Neural progenitor cell (in vitro differentiated cells): ENCODE data around the gene ZNRF4. TPM values are rescaled to one million over a fixed set of nuclear protein-coding genes. Genes with fewer than 3 reads are reported as not detected.
"Not testable (repeated sequence)": the region's sequence is repeated elsewhere in the genome, so short reads cannot be mapped to it uniquely, and the experiment has no call there.

Source experiments
- DNase-seq: peaks from one replicate; pipeline ENCODE4 v3.0.0-alpha.2; 2016; ENCODE audit warnings: low spot score
- H2AFZ ChIP-seq: fragments of 200-600 bp; sonication (generic); replicated peaks from 2 replicates; pipeline ENCODE4 v1.6.1; 2016; ENCODE audit warnings: antibody characterized with exemption
- H3F3A ChIP-seq: fragments of 200-600 bp; sonication (generic); 2 replicates; pipeline ENCODE4 v1.6.1; 2016; ENCODE audit warnings: antibody characterized with exemption, low read depth
- H3K27ac ChIP-seq: fragments of 200-600 bp; sonication (generic); 2 replicates; pipeline ENCODE4 v1.5.1; 2016; ENCODE audit warnings: mild to moderate bottlenecking
- H3K27me3 ChIP-seq: fragments of 200-600 bp; sonication (generic); 2 replicates; pipeline ENCODE4 v1.6.1; 2016; ENCODE audit warnings: mild to moderate bottlenecking, moderate library complexity
- H3K36me3 ChIP-seq: fragments of 200-600 bp; sonication (generic); 2 replicates; pipeline ENCODE4 v1.5.1; 2016
- H3K4me1 ChIP-seq: fragments of 200-600 bp; sonication (generic); 2 replicates; pipeline ENCODE4 v1.6.1; 2016; ENCODE audit warnings: mixed run types
- H3K4me2 ChIP-seq: fragments of 200-600 bp; sonication (generic); 2 replicates; pipeline ENCODE4 v1.6.1; 2016
- H3K4me3 ChIP-seq: fragments of 200-600 bp; sonication (generic); 2 replicates; pipeline ENCODE4 v1.5.1; 2016
- H3K79me2 ChIP-seq: fragments of 200-600 bp; sonication (generic); 2 replicates; pipeline ENCODE4 v1.6.1; 2016; ENCODE audit warnings: low read depth
- H3K9ac ChIP-seq: fragments of 200-600 bp; sonication (generic); 2 replicates; pipeline ENCODE4 v1.6.1; 2016
- H3K9me3 ChIP-seq: fragments of 200-600 bp; sonication (generic); 2 replicates; pipeline ENCODE4 v1.5.1; 2016; ENCODE audit warnings: low read depth
- H4K20me1 ChIP-seq: fragments of 200-600 bp; sonication (generic); 2 replicates; pipeline ENCODE4 v1.6.1; 2016; ENCODE audit warnings: low read depth
- H3K27ac Mint-ChIP-seq: 3 replicates; pipeline ENCODE4 v1.8.0; 2021; ENCODE audit warnings: mixed read lengths
- H3K27me3 Mint-ChIP-seq: 2 replicates; pipeline ENCODE4 v1.8.0; 2022; ENCODE audit warnings: low read depth, mild to moderate bottlenecking, inconsistent platforms, moderate library complexity, mixed read lengths; ENCODE audit not compliant: insufficient read depth
- H3K36me3 Mint-ChIP-seq: 3 replicates; pipeline ENCODE4 v1.8.0; 2021; ENCODE audit warnings: mixed read lengths
- H3K4me1 Mint-ChIP-seq: 3 replicates; pipeline ENCODE4 v1.8.0; 2021; ENCODE audit warnings: mixed read lengths
- H3K4me3 Mint-ChIP-seq: 3 replicates; pipeline ENCODE4 v1.8.0; 2021; ENCODE audit warnings: mild to moderate bottlenecking, moderate library complexity, mixed read lengths
- H3K9me3 Mint-ChIP-seq: 3 replicates; pipeline ENCODE4 v1.8.0; 2020; ENCODE audit warnings: mixed read lengths
- CTCF ChIP-seq: fragments of 200-600 bp; sonication (generic); IDR thresholded peaks from 2 replicates; pipeline ENCODE4 v1.5.1; 2017; ENCODE audit warnings: antibody characterized with exemption, mild to moderate bottlenecking
- EZH2 ChIP-seq: fragments of 200-600 bp; sonication (generic); IDR thresholded peaks from 2 replicates; pipeline ENCODE4 v1.6.1; 2017; ENCODE audit warnings: antibody characterized with exemption, mild to moderate bottlenecking, moderate library complexity
- EZH2phosphoT487 ChIP-seq: fragments of 200-600 bp; sonication (generic); IDR thresholded peaks from 2 replicates; pipeline ENCODE4 v1.6.1; 2017; ENCODE audit warnings: antibody characterized with exemption
- total RNA-seq: library from RNA; depleted of rRNA; stranded (reverse); fragments of >200 nt; gene quantifications from 2 replicates; pipeline ENCODE4 v1.2.3, GENCODE V29; 2015; ENCODE audit warnings: low replicate concordance

The ZNRF4 gene
- total RNA-seq, 1 donor from 2014 or later, result not detected

GRCh38 chr19:5484398-5485285 lies 29.4 kb downstream of the ZNRF4 start:
- Histone ChIP-seq H3K4me3 (no peak overlapping the region), H4K20me1 (no peaks in the 10 kb centered on the region), H3K4me2 (peak overlapping the region; percentile 64), H3K27me3 (peaks cover 35% of the 10 kb centered on the region), H3K9me3 (no peaks in the 10 kb centered on the region), H3K4me1 (peaks cover 17% of the 10 kb centered on the region), H3K79me2 (no peaks in the 10 kb centered on the region), H3K36me3 (no peaks in the 10 kb centered on the region), H3F3A (peaks cover 35% of the 10 kb centered on the region), H3K9ac (no peak overlapping the region), H2AFZ (no peak overlapping the region), H3K27ac (no peak overlapping the region)
- peaks cover 8% of the 10 kb centered on the region for H3K9me3 Mint-ChIP-seq
- H3K4me3 Mint-ChIP-seq, result peak overlapping the region; percentile 28
- peaks cover 29% of the 10 kb centered on the region for H3K4me1 Mint-ChIP-seq
- no peaks in the 10 kb centered on the region for H3K36me3 Mint-ChIP-seq
- H3K27me3 Mint-ChIP-seq, result peaks cover 23% of the 10 kb centered on the region
- TF ChIP-seq EZH2 (no peak), CTCF (no peak), EZH2phosphoT487 (no peak)
- H3K27ac Mint-ChIP-seq, result peak overlapping the region; percentile 68
- peak; percentile 71 for DNase-seq

- H3K36me3 ChIP-seq, result no peaks in the 10 kb centered on the region
- H2AFZ ChIP-seq, result no peak overlapping the region
- no peak overlapping the region for H3K27ac ChIP-seq
- H3K4me1 ChIP-seq, result peaks cover 23% of the 10 kb centered on the region
- Mint-ChIP-seq H3K27ac (peak overlapping the region; percentile 68), H3K4me1 (peaks cover 34% of the 10 kb centered on the region), H3K4me3 (peak overlapping the region; percentile 28), H3K36me3 (no peaks in the 10 kb centered on the region), H3K9me3 (peaks cover 4% of the 10 kb centered on the region), H3K27me3 (peaks cover 24% of the 10 kb centered on the region)
- H3K27me3 ChIP-seq, result peaks cover 40% of the 10 kb centered on the region
- H3K4me3 ChIP-seq, result no peak overlapping the region
- no peak overlapping the region for H3K4me2 ChIP-seq
- H3F3A ChIP-seq, result peaks cover 35% of the 10 kb centered on the region
- no peak overlapping the region for H3K9ac ChIP-seq
- no peaks in the 10 kb centered on the region for H3K79me2 ChIP-seq
- no peak for DNase-seq
- H4K20me1 ChIP-seq, result no peaks in the 10 kb centered on the region
- no peaks in the 10 kb centered on the region for H3K9me3 ChIP-seq
- TF ChIP-seq EZH2 (no peak), EZH2phosphoT487 (no peak), CTCF (no peak)
Measured at GRCh38 chr19:5485286-5485636, 30.0 kb downstream of the ZNRF4 start.

GRCh38 chr19:5485658-5486057 lies 30.4 kb downstream of the ZNRF4 start:
- peaks cover 24% of the 10 kb centered on the region for H3K4me1 ChIP-seq
- Mint-ChIP-seq H3K27ac (peak overlapping the region; percentile 68), H3K27me3 (peaks cover 26% of the 10 kb centered on the region), H3K4me1 (peaks cover 38% of the 10 kb centered on the region), H3K4me3 (peak overlapping the region; percentile 28)
- H2AFZ ChIP-seq, H3K9me3 ChIP-seq, H3K4me2 ChIP-seq, H3K9ac ChIP-seq, H3K36me3 ChIP-seq, DNase-seq, H3K36me3 Mint-ChIP-seq, H3K79me2 ChIP-seq, H4K20me1 ChIP-seq, H3K4me3 ChIP-seq, H3K9me3 Mint-ChIP-seq, H3K27ac ChIP-seq: not testable (repeated sequence)
- peaks cover 35% of the 10 kb centered on the region for H3F3A ChIP-seq
- H3K27me3 ChIP-seq, result peaks cover 44% of the 10 kb centered on the region

- no peaks in the 10 kb centered on the region for H3K36me3 ChIP-seq
- TF ChIP-seq EZH2phosphoT487 (no peak), EZH2 (no peak), CTCF (no peak)
- peak overlapping the region; percentile 4 for H3K27ac Mint-ChIP-seq
- peaks cover 46% of the 10 kb centered on the region for H3K27me3 ChIP-seq
- no peak overlapping the region for H3K4me2 ChIP-seq
- no peak overlapping the region for H3K4me3 ChIP-seq
- peaks cover 42% of the 10 kb centered on the region for H3F3A ChIP-seq
- H3K27me3 Mint-ChIP-seq, result peaks cover 26% of the 10 kb centered on the region
- no peaks in the 10 kb centered on the region for H4K20me1 ChIP-seq
- H3K27ac ChIP-seq, result no peak overlapping the region
- no peaks in the 10 kb centered on the region for H3K79me2 ChIP-seq
- peaks cover 40% of the 10 kb centered on the region for H3K4me1 ChIP-seq
- H3K9me3 Mint-ChIP-seq, result peaks cover 3% of the 10 kb centered on the region
- no peaks in the 10 kb centered on the region for H3K36me3 Mint-ChIP-seq
- DNase-seq, result no peak
- no peaks in the 10 kb centered on the region for H3K9me3 ChIP-seq
- no peak overlapping the region for H3K4me3 Mint-ChIP-seq
- H3K9ac ChIP-seq, result no peak overlapping the region
- peaks cover 49% of the 10 kb centered on the region for H3K4me1 Mint-ChIP-seq
- H2AFZ ChIP-seq, result no peak overlapping the region
Measured at GRCh38 chr19:5487222-5487621, 32.0 kb downstream of the ZNRF4 start.
